GM21723 (cell line): Measurements from ENCODE around the gene EP400.
"Not testable (repeated sequence)": the region's sequence is repeated elsewhere in the genome, so short reads cannot be mapped to it uniquely, and the experiment has no call there.

ENCODE experiments used
- ATAC-seq: cut with Tn5 transposase; IDR thresholded peaks from one replicate; pipeline ENCODE4 v1.9.1; 2021; ENCODE audit warnings: mild to moderate bottlenecking, moderate library complexity; ENCODE audit not compliant: unreplicated experiment

The EP400 gene

GRCh38 chr12:131948166-131948712 is 1.5 kb upstream of the EP400 start:
- no peak for ATAC-seq

GRCh38 chr12:131948713-131949430 is 870 bp upstream of the EP400 start:
- not testable (repeated sequence) for ATAC-seq

GRCh38 chr12:131950182-131950913 is 606 bp downstream of the EP400 start:
- peak; percentile 35 for ATAC-seq

- ATAC-seq = not testable (repeated sequence)
These were observed 4.1 kb downstream of the EP400 start for GRCh38 chr12:131953810-131954209.

- not testable (repeated sequence) for ATAC-seq
These were observed 4.7 kb downstream of the EP400 start for GRCh38 chr12:131954460-131954859.

- ATAC-seq = no peak
These were observed 9.4 kb downstream of the EP400 start for GRCh38 chr12:131959116-131959515.

GRCh38 chr12:131959641-131960589 is 10.2 kb downstream of the EP400 start:
- no peak for ATAC-seq

GRCh38 chr12:131960590-131961325 is 11.0 kb downstream of the EP400 start:
- not testable (repeated sequence) for ATAC-seq

GRCh38 chr12:131961328-131961727 is 11.6 kb downstream of the EP400 start:
- ATAC-seq = not testable (repeated sequence)

GRCh38 chr12:131962069-131962468 is 12.3 kb downstream of the EP400 start:
- ATAC-seq = no peak

GRCh38 chr12:131963381-131963780 is 13.6 kb downstream of the EP400 start:
- no peak for ATAC-seq

- no peak for ATAC-seq
These were observed 15.3 kb downstream of the EP400 start for GRCh38 chr12:131965073-131965472.

GRCh38 chr12:131971226-131971625 is 21.5 kb downstream of the EP400 start:
- no peak for ATAC-seq

GRCh38 chr12:131975228-131975627 is 25.5 kb downstream of the EP400 start:
- no peak for ATAC-seq

GRCh38 chr12:131979606-131980005 is 29.9 kb downstream of the EP400 start:
- no peak for ATAC-seq

- no peak for ATAC-seq
These were observed 30.5 kb downstream of the EP400 start for GRCh38 chr12:131980263-131980662.

GRCh38 chr12:131981388-131981787 is 31.6 kb downstream of the EP400 start:
- no peak for ATAC-seq

GRCh38 chr12:131982041-131982440 is 32.3 kb downstream of the EP400 start:
- ATAC-seq = no peak

GRCh38 chr12:131983026-131983425 is 33.3 kb downstream of the EP400 start:
- ATAC-seq = no peak

- no peak for ATAC-seq
These were observed 33.8 kb downstream of the EP400 start for GRCh38 chr12:131983554-131983953.
